A549 (cell line): ENCODE measurements around the gene WFDC5. TPM values are rescaled to one million over a fixed set of nuclear protein-coding genes. Genes with fewer than 3 reads are reported as not detected.

Source experiments
- ATAC-seq, 2 experiments: fragments of 200-7000 bp in 1 of 2; fragments of >200 bp in 1 of 2; cut with Nextera tagmentation in 1 of 2; cut with Tn5 transposase in 1 of 2; 3 replicates each; pipeline versions ENCODE4 v1.8.0 to v1.9.1; 2018 to 2020; ENCODE audit warnings: mild to moderate bottlenecking in 1 of 2, moderate library complexity in 1 of 2
- CTCF ChIA-PET: fragments of 300-600 bp; sonication (Branson Sonifier 250); formaldehyde crosslinking; extraction: SDS; loops from one replicate; lab custom pipeline; 2021; ENCODE audit warnings: antibody characterized with exemption, inconsistent platforms; lab: Yijun Ruan, JAX
- POLR2A ChIA-PET: fragments of 350-600 bp; formaldehyde crosslinking; extraction: SDS; loops from one replicate; lab custom pipeline; 2021; ENCODE audit warnings: antibody characterized with exemption, inconsistent platforms; lab: Yijun Ruan, JAX
- DNase-seq, 2 experiments: peaks; one replicate each; pipeline versions ENCODE4 v3.0.0 to v3.0.0-alpha.2; 2011 to 2016; ENCODE audit warnings: low read depth in 1 of 2, low spot score in 1 of 2
- FAIRE-seq: peaks from 2 replicates; lab custom pipeline; 2011; peaks lifted over from hg19 to GRCh38; lab: Jason Lieb, UNC
- H3K27ac ChIP-seq, 2 experiments: fragments of >200 bp; sonication (Bioruptor Twin); formaldehyde crosslinking; 3 replicates each; pipeline ENCODE4 v1.5.1; 2016 to 2017
- H3K4me1 ChIP-seq: fragments of >200 bp; sonication (Bioruptor Twin); formaldehyde crosslinking; 3 replicates; pipeline ENCODE4 v1.6.1; 2016
- H3K4me2 ChIP-seq: fragments of >200 bp; sonication (Bioruptor Twin); formaldehyde crosslinking; 3 replicates; pipeline ENCODE4 v1.6.1; 2016
- H3K4me3 ChIP-seq: fragments of >200 bp; sonication (Bioruptor Twin); formaldehyde crosslinking; 3 replicates; pipeline ENCODE4 v1.5.1; 2016
- H3K9me3 ChIP-seq: fragments of >200 bp; sonication (Bioruptor Twin); formaldehyde crosslinking; 3 replicates; pipeline ENCODE4 v1.6.1; 2016
- BCL3 ChIP-seq: fragments of >200 bp; sonication (Bioruptor Twin); formaldehyde crosslinking; IDR thresholded peaks from 3 replicates; pipeline ENCODE4 v1.6.1; 2016
- CBX2 ChIP-seq: fragments of 200-600 bp; sonication (generic); IDR thresholded peaks from 2 replicates; pipeline ENCODE4 v1.6.1; 2016; ENCODE audit warnings: low read depth, mild to moderate bottlenecking, borderline replicate concordance
- CEBPB ChIP-seq, 2 experiments: fragments of >200 bp in 1 of 2; sonication (Bioruptor Twin) in 1 of 2; formaldehyde crosslinking in 1 of 2; IDR thresholded peaks; 2 replicates each; pipeline ENCODE4 v1.6.1; 2012 to 2016
- E2F6 ChIP-seq: IDR thresholded peaks from 2 replicates; pipeline ENCODE4 v1.6.1; 2012; ENCODE audit warnings: low read depth, borderline replicate concordance
- EHMT2 ChIP-seq: fragments of 200-600 bp; sonication (generic); IDR thresholded peaks from 2 replicates; pipeline ENCODE4 v1.6.1; 2016; ENCODE audit warnings: antibody characterized with exemption, low read depth, mild to moderate bottlenecking, moderate library complexity
- EP300 ChIP-seq, 2 experiments: fragments of >200 bp; sonication (Bioruptor Twin); formaldehyde crosslinking; IDR thresholded peaks; 2 replicates in 1 of 2; 3 replicates in 1 of 2; pipeline ENCODE4 v1.6.1; 2016 to 2017
- ESRRA ChIP-seq: fragments of 150-350 bp; IDR thresholded peaks from 2 replicates; pipeline ENCODE4 v1.6.1; 2014; ENCODE audit warnings: mild to moderate bottlenecking, low read length, borderline replicate concordance
- FOSL2 ChIP-seq, 2 experiments: fragments of 450-650 bp in 1 of 2; fragments of >200 bp in 1 of 2; sonication (Bioruptor Twin) in 1 of 2; formaldehyde crosslinking; IDR thresholded peaks; 2 replicates each; pipeline versions ENCODE4 v1.5.0 to v1.6.1; 2016 to 2020; ENCODE audit warnings: mild to moderate bottlenecking in 1 of 2, moderate library complexity in 1 of 2
- FOXS1 ChIP-seq: fragments of 250-450 bp; sonication (Bioruptor Pico); IDR thresholded peaks from 2 replicates; pipeline ENCODE4 v1.5.0; 2020; ENCODE audit warnings: mild to moderate bottlenecking, moderate library complexity
- HDAC2 ChIP-seq: fragments of 200-600 bp; sonication (generic); IDR thresholded peaks from 2 replicates; pipeline ENCODE4 v1.6.1; 2016
- HES2 ChIP-seq: fragments of >200 bp; sonication (Bioruptor Twin); formaldehyde crosslinking; IDR thresholded peaks from 2 replicates; pipeline ENCODE4 v1.6.1; 2016
- HEYL ChIP-seq: fragments of 250-450 bp; sonication (Bioruptor Pico); IDR thresholded peaks from 2 replicates; pipeline ENCODE4 v1.8.0; 2021; ENCODE audit warnings: mild to moderate bottlenecking, moderate library complexity
- HMGXB4 ChIP-seq: fragments of 250-450 bp; sonication (Bioruptor Pico); IDR thresholded peaks from 2 replicates; pipeline ENCODE4 v1.5.0; 2021; ENCODE audit warnings: mild to moderate bottlenecking, moderate library complexity, borderline replicate concordance
- HOXA7 ChIP-seq: fragments of 250-450 bp; sonication (Bioruptor Pico); IDR thresholded peaks from 2 replicates; pipeline ENCODE4 v1.5.0; 2020; ENCODE audit warnings: mild to moderate bottlenecking, moderate library complexity
- HOXB13 ChIP-seq: fragments of 250-450 bp; sonication (Bioruptor Pico); IDR thresholded peaks from 2 replicates; pipeline ENCODE4 v1.5.0; 2020; ENCODE audit warnings: low read depth, mild to moderate bottlenecking, moderate library complexity
- JUN ChIP-seq, 2 experiments: fragments of >200 bp; sonication (Bioruptor Twin); formaldehyde crosslinking; IDR thresholded peaks; 2 replicates in 1 of 2; 3 replicates in 1 of 2; pipeline ENCODE4 v1.6.1; 2016 to 2017
- KDM1A ChIP-seq: fragments of 200-600 bp; sonication (generic); IDR thresholded peaks from 2 replicates; pipeline ENCODE4 v1.6.1; 2016; ENCODE audit warnings: low read depth, mild to moderate bottlenecking
- KDM5A ChIP-seq: fragments of 200-600 bp; sonication (generic); IDR thresholded peaks from 2 replicates; pipeline ENCODE4 v1.6.1; 2016; ENCODE audit warnings: antibody characterized with exemption, mild to moderate bottlenecking
- MAZ ChIP-seq: fragments of 150-350 bp; IDR thresholded peaks from 2 replicates; pipeline ENCODE4 v1.6.1; 2014; ENCODE audit warnings: antibody characterized with exemption, low read depth, low read length, borderline replicate concordance
- MYC ChIP-seq: IDR thresholded peaks from 2 replicates; pipeline ENCODE4 v1.6.1; 2012; ENCODE audit warnings: mild to moderate bottlenecking, inconsistent platforms, low read length, improper control_type of control experiment, borderline replicate concordance
- PBX3 ChIP-seq: IDR thresholded peaks from 2 replicates; pipeline ENCODE4 v1.6.1; 2012
- POLR2AphosphoS2 ChIP-seq: conservative IDR thresholded peaks from 2 replicates; pipeline ENCODE4 v1.6.1; 2012; ENCODE audit warnings: low read length, improper control_type of control experiment, inconsistent platforms
- SMC3 ChIP-seq: fragments of >200 bp; sonication (Bioruptor Twin); formaldehyde crosslinking; IDR thresholded peaks from 3 replicates; pipeline ENCODE4 v1.6.1; 2018; ENCODE audit warnings: inconsistent platforms
- SREBF2 ChIP-seq: fragments of 450-650 bp; IDR thresholded peaks from 2 replicates; pipeline ENCODE4 v1.6.1; 2014; ENCODE audit warnings: mild to moderate bottlenecking, moderate library complexity
- ZFP36 ChIP-seq: fragments of 450-650 bp; IDR thresholded peaks from 2 replicates; pipeline ENCODE4 v1.6.1; 2014; ENCODE audit warnings: borderline replicate concordance; ENCODE audit not compliant: partially characterized antibody
- ZNF302 ChIP-seq: fragments of 250-450 bp; sonication (Bioruptor Pico); IDR thresholded peaks from 2 replicates; pipeline ENCODE4 v1.9.0; 2021; ENCODE audit warnings: inconsistent platforms, mild to moderate bottlenecking, moderate library complexity
- ZSCAN20 ChIP-seq: fragments of 250-450 bp; sonication (Bioruptor Pico); IDR thresholded peaks from 2 replicates; pipeline ENCODE4 v1.8.0; 2022; ENCODE audit warnings: mild to moderate bottlenecking, moderate library complexity
- WGBS: methylation state at CpG from one replicate; pipeline ENCODE4 v1.1.6; 2017; ENCODE audit errors: missing lambda C conversion rate; 5-methylcytosine and 5-hydroxymethylcytosine counted together
- polyA plus RNA-seq, 4 experiments: library from polyadenylated mRNA; depleted of rRNA in 3 of 4; stranded (reverse); fragments of >200 nt; fragmentation: RNase III in 1 of 4; extraction: RNeasy Plus Mini Kit Qiagen cat#74134 plus additional on column Dnase treatment in 1 of 4; gene quantifications; 2 replicates in 3 of 4; 3 replicates in 1 of 4; pipeline ENCODE4 v1.2.3, GENCODE V29; 2011 to 2017

WFDC5 gene
- polyA plus RNA-seq, 2 of the 4 experiments (the other 2 are of a cell fraction), result not detected

GRCh38 chr20:45072066-45072465 is 42.9 kb downstream of the WFDC5 start:
- CTCF ChIA-PET, result interaction anchor here (0.8 to 3.5 kb wide), 6 partner anchors 10 to 222 kb away, joined by 3 to 20 read pairs (median 6); no protein-coding TSS in a partner anchor
- Histone ChIP-seq H3K4me1 (peaks cover 6% of the 10 kb centered on the region; the same call in 1 of the 3 replicates), H3K4me3 (no peak overlapping the region), H3K4me2 (no peak overlapping the region), H3K27ac (no peak overlapping the region), H3K9me3 (no peaks in the 10 kb centered on the region)
- POLR2A ChIA-PET, result no interaction called here
- no peak for ATAC-seq
- FAIRE-seq, result no peak
- 96% methylated on average over 1 of the region's 1 CpG for WGBS
- no peak for TF ChIP-seq CEBPB (IDR thresholded peaks at IDR 0.05)
- no peak for TF ChIP-seq ZSCAN20 (CRISPR knock-in tag)
- TF ChIP-seq HOXB13 (CRISPR knock-in tag), result no peak
- no peak for TF ChIP-seq MAZ
- no peak for TF ChIP-seq E2F6
- no peak for TF ChIP-seq ZFP36
- no peak for TF ChIP-seq FOXS1 (CRISPR knock-in tag)
- TF ChIP-seq HOXA7 (CRISPR knock-in tag), result no peak
- no peak for TF ChIP-seq HMGXB4 (CRISPR knock-in tag)
- TF ChIP-seq ZNF302 (CRISPR knock-in tag), result no peak
- no peak for TF ChIP-seq EP300 (IDR thresholded peaks at IDR 0.05)
- no peak for TF ChIP-seq JUN (IDR thresholded peaks at IDR 0.05)
- TF ChIP-seq FOSL2 (IDR thresholded peaks at IDR 0.05), result no peak
- no peak for TF ChIP-seq FOSL2 (CRISPR knock-in tag; IDR thresholded peaks at IDR 0.05)
- no peak for TF ChIP-seq POLR2AphosphoS2
- no peak for TF ChIP-seq CBX2
- no peak for TF ChIP-seq BCL3
- no peak for TF ChIP-seq HES2
- DNase-seq, result no peak

- POLR2A ChIA-PET, result no interaction called here
- 94% methylated on average over 6 of the region's 6 CpGs for WGBS
- no peak for ATAC-seq
These were observed 43.9 kb downstream of the WFDC5 start for GRCh38 chr20:45070932-45071632.

More at GRCh38 chr20:45070932-45071632, 43.9 kb downstream of the WFDC5 start:
- FAIRE-seq (no peak), DNase-seq (no peak)
- Histone ChIP-seq H3K27ac (no peak overlapping the region), H3K4me1 (peaks cover 6% of the 10 kb centered on the region; the same call in 1 of the 3 replicates), H3K4me2 (peak overlapping the region; percentile 18; the same call in 1 of the 3 replicates), H3K9me3 (no peaks in the 10 kb centered on the region), H3K4me3 (no peak overlapping the region)
- no peak for TF ChIP-seq KDM5A
- TF ChIP-seq JUN (IDR thresholded peaks at IDR 0.05), result no peak
- no peak for TF ChIP-seq SMC3
- TF ChIP-seq MYC, result no peak
- TF ChIP-seq ESRRA, result no peak
- no peak for TF ChIP-seq SREBF2
- TF ChIP-seq KDM1A, result no peak
- TF ChIP-seq HEYL (CRISPR knock-in tag), result no peak
- TF ChIP-seq HDAC2, result no peak
- no peak for TF ChIP-seq EP300 (IDR thresholded peaks at IDR 0.05)
- no peak for TF ChIP-seq PBX3
- no peak for TF ChIP-seq EHMT2
- CTCF ChIA-PET, result interaction anchor here (0.8 to 3.5 kb wide), 10 partner anchors 8 to 220 kb away, joined by 3 to 20 read pairs (median 4); no protein-coding TSS in a partner anchor
